IMR-90 (cell line): ENCODE measurements around the gene LTA. TPM values are rescaled to one million over a fixed set of nuclear protein-coding genes. Genes with fewer than 3 reads are reported as not detected.

Source experiments
- ATAC-seq: fragments of 200-7000 bp; cut with Tn5 transposase; 2 replicates; pipeline ENCODE4 v1.9.1; 2020; ENCODE audit warnings: low read depth, mild to moderate bottlenecking, moderate library complexity
- BruUV-seq: library from RNA; stranded (reverse); fragments of 400-500 nt; replicated peaks from 2 replicates; lab custom pipeline; 2021; lab: Mats Ljungman, UMichigan
- CTCF ChIA-PET: fragments of 300-600 bp; formaldehyde crosslinking; extraction: SDS; loops from one replicate; lab custom pipeline; 2021; ENCODE audit warnings: antibody characterized with exemption; lab: Yijun Ruan, JAX
- POLR2A ChIA-PET: fragments of 300-600 bp; sonication (Branson Sonifier 250); formaldehyde crosslinking; loops from one replicate; lab custom pipeline; 2022; ENCODE audit warnings: antibody characterized with exemption; ENCODE audit not compliant: unreplicated experiment; lab: Charles Lee
- DNase-seq: peaks from one replicate; pipeline ENCODE4 v3.0.0; 2013
- H2AFZ ChIP-seq: replicated peaks from 2 replicates; pipeline ENCODE3; 2013; ENCODE audit warnings: low read length, mild to moderate bottlenecking; ENCODE audit not compliant: poor library complexity
- H2AK5ac ChIP-seq: 2 replicates; pipeline ENCODE4 v1.6.1; 2013; ENCODE audit warnings: low read depth, low read length, inconsistent platforms
- H2AK9ac ChIP-seq: replicated peaks from 2 replicates; pipeline ENCODE3; 2013; ENCODE audit warnings: mild to moderate bottlenecking, low read depth, low read length, moderate library complexity; ENCODE audit not compliant: poor library complexity
- H2BK120ac ChIP-seq: 2 replicates; pipeline ENCODE4 v1.6.1; 2013; ENCODE audit warnings: low read depth, low read length, inconsistent platforms
- H2BK15ac ChIP-seq: 3 replicates; pipeline ENCODE4 v1.6.1; 2013; ENCODE audit warnings: low read depth, low read length, inconsistent platforms
- H2BK20ac ChIP-seq: 2 replicates; pipeline ENCODE4 v1.6.1; 2013; ENCODE audit warnings: low read depth, mild to moderate bottlenecking, inconsistent platforms, low read length, moderate library complexity
- H2BK5ac ChIP-seq: 2 replicates; pipeline ENCODE4 v1.6.1; 2013; ENCODE audit warnings: mild to moderate bottlenecking, low read depth, low read length, inconsistent platforms; ENCODE audit not compliant: poor library complexity, severe bottlenecking
- H3K14ac ChIP-seq: replicated peaks from 2 replicates; pipeline ENCODE4 v1.6.1; 2013; ENCODE audit warnings: low read depth, low read length, inconsistent platforms
- H3K18ac ChIP-seq: 2 replicates; pipeline ENCODE4 v1.6.1; 2013; ENCODE audit warnings: low read depth, low read length, control low read depth
- H3K23ac ChIP-seq: 2 replicates; pipeline ENCODE4 v1.6.1; 2013; ENCODE audit warnings: low read depth, low read length, inconsistent platforms
- H3K27ac ChIP-seq: 2 replicates; pipeline ENCODE4 v1.5.1; 2013; ENCODE audit warnings: mild to moderate bottlenecking, control low read depth, low read length; ENCODE audit not compliant: insufficient read depth
- H3K27me3 ChIP-seq: 2 replicates; pipeline ENCODE4 v1.6.1; 2013; ENCODE audit warnings: low read length; ENCODE audit not compliant: control insufficient read depth, insufficient read depth
- H3K36me3 ChIP-seq: 2 replicates; pipeline ENCODE4 v1.6.1; 2013; ENCODE audit warnings: low read length, mixed read lengths; ENCODE audit not compliant: control insufficient read depth, insufficient read depth
- H3K4ac ChIP-seq: 2 replicates; pipeline ENCODE4 v1.6.1; 2013; ENCODE audit warnings: low read depth, low read length, inconsistent platforms
- H3K4me1 ChIP-seq: 2 replicates; pipeline ENCODE4 v1.6.1; 2013; ENCODE audit warnings: low read length, mixed read lengths; ENCODE audit not compliant: control insufficient read depth, insufficient read depth
- H3K4me2 ChIP-seq: 2 replicates; pipeline ENCODE4 v1.6.1; 2013; ENCODE audit warnings: low read depth, mild to moderate bottlenecking, control low read depth, low read length, moderate library complexity
- H3K4me3 ChIP-seq: 2 replicates; pipeline ENCODE4 v1.5.1; 2013; ENCODE audit warnings: low read depth, mild to moderate bottlenecking, control low read depth, low read length, moderate library complexity; ENCODE audit not compliant: insufficient read depth
- H3K56ac ChIP-seq: 2 replicates; pipeline ENCODE4 v1.6.1; 2013; ENCODE audit warnings: low read length, inconsistent platforms; ENCODE audit not compliant: insufficient read depth; ENCODE audit errors: extremely low read depth
- H3K79me1 ChIP-seq, 2 experiments: 2 replicates each; pipeline ENCODE4 v1.6.1; 2013; ENCODE audit warnings: low read length in 2 of 2, inconsistent platforms in 1 of 2, low read depth in 1 of 2
- H3K9ac ChIP-seq: 2 replicates; pipeline ENCODE4 v1.6.1; 2013; ENCODE audit warnings: low read depth, low read length, control low read depth
- H3K9me1 ChIP-seq: 2 replicates; pipeline ENCODE4 v1.6.1; 2013; ENCODE audit warnings: low read length, inconsistent platforms; ENCODE audit not compliant: insufficient read depth
- H3K9me3 ChIP-seq: 2 replicates; pipeline ENCODE4 v1.6.1; 2013; ENCODE audit warnings: low read length; ENCODE audit not compliant: control insufficient read depth, insufficient read depth
- H4K20me1 ChIP-seq: 2 replicates; pipeline ENCODE4 v1.6.1; 2013; ENCODE audit warnings: low read length, inconsistent platforms; ENCODE audit not compliant: insufficient read depth
- H4K5ac ChIP-seq: 2 replicates; pipeline ENCODE4 v1.6.1; 2013; ENCODE audit warnings: mild to moderate bottlenecking, low read depth, low read length, control low read depth
- H4K8ac ChIP-seq, 2 experiments: 2 replicates each; pipeline ENCODE4 v1.6.1; 2013; ENCODE audit warnings: low read depth in 2 of 2, low read length in 2 of 2, control low read depth in 1 of 2, inconsistent platforms in 1 of 2
- H4K91ac ChIP-seq: 2 replicates; pipeline ENCODE4 v1.6.1; 2013; ENCODE audit warnings: low read depth, low read length, inconsistent platforms; ENCODE audit not compliant: insufficient read depth
- BHLHE40 ChIP-seq: fragments of 150-350 bp; IDR thresholded peaks from 2 replicates; pipeline ENCODE4 v1.6.1; 2016; ENCODE audit warnings: mild to moderate bottlenecking, low read depth, low read length
- CHD1 ChIP-seq: IDR thresholded peaks from 2 replicates; pipeline ENCODE4 v1.6.1; 2012; ENCODE audit warnings: low read depth, low read length, improper control_type of control experiment
- MAZ ChIP-seq: IDR thresholded peaks from 2 replicates; pipeline ENCODE4 v1.6.1; 2012; ENCODE audit warnings: low read depth, mild to moderate bottlenecking, low read length, improper control_type of control experiment, moderate library complexity, borderline replicate concordance
- NFE2L2 ChIP-seq: fragments of 150-350 bp; IDR thresholded peaks from 2 replicates; pipeline ENCODE4 v1.6.1; 2016; ENCODE audit warnings: low read depth, mild to moderate bottlenecking, low read length
- RAD21 ChIP-seq: IDR thresholded peaks from 2 replicates; pipeline ENCODE4 v1.6.1; 2012; ENCODE audit warnings: low read length, improper control_type of control experiment
- USF2 ChIP-seq: fragments of 150-350 bp; IDR thresholded peaks from 2 replicates; pipeline ENCODE4 v1.6.1; 2017; ENCODE audit warnings: mild to moderate bottlenecking, antibody characterized with exemption, low read length, low read depth
- WGBS, 2 experiments: methylation state at CpG; one replicate each; pipeline versions ENCODE4 v1.1.5 to v1.1.7; 2013; ENCODE audit warnings: missing lambda C conversion rate in 2 of 2; ENCODE audit not compliant: insufficient read length in 1 of 2; ENCODE audit errors: extremely low coverage in 2 of 2; 5-methylcytosine and 5-hydroxymethylcytosine counted together
- dilution Hi-C: fragments of 300-500 bp; cut with HindIII; formaldehyde crosslinking; loops from one replicate; pipeline ENCODE4 v1.14.3; 2018; ENCODE audit warnings: low sequenced_read_pairs; ENCODE audit not compliant: unreplicated experiment
- in situ Hi-C: fragments of 300-500 bp; cut with MboI; formaldehyde crosslinking; loops from 3 replicates; pipeline ENCODE4 v1.14.3; 2019; ENCODE audit warnings: low sequenced_read_pairs, inconsistent platforms, mixed read lengths
- intact Hi-C: fragments of 100-400 bp; cut with micrococcal nuclease; formaldehyde crosslinking; loops from 2 replicates; pipeline ENCODE4 v1.10.0; 2022
- polyA plus RNA-seq, 3 experiments: library from polyadenylated mRNA; depleted of rRNA; stranded (reverse); fragments of >200 nt; gene quantifications; 2 replicates each; pipeline ENCODE4 v1.2.3, GENCODE V29; 2012; ENCODE audit warnings: low replicate concordance in 1 of 3
- total RNA-seq: library from RNA; depleted of rRNA; stranded (reverse); fragments of >200 nt; gene quantifications from 2 replicates; pipeline ENCODE4 v1.2.3, GENCODE V29; 2012

LTA gene
- total and polyA plus RNA-seq, 2 of the 4 experiments (the other 2 are of a cell fraction), result not detected

GRCh38 chr6:31558631-31559500 lies 13.2 kb upstream of the LTA start:
- Histone ChIP-seq H2BK5ac (peak overlapping the region; percentile 40), H3K4me1 (peaks cover 18% of the 10 kb centered on the region), H2AFZ (no peak overlapping the region), H3K27ac (0 out of 2 replicates have a peak overlapping the region, but pooled peaks have one; percentile 1), H2AK5ac (no peak overlapping the region), H3K56ac (no peak overlapping the region), H3K9ac (no peak overlapping the region), H4K5ac (no peak overlapping the region), H2AK9ac (no peak overlapping the region), H4K20me1 (no peaks in the 10 kb centered on the region), H4K8ac (no peak overlapping the region), H3K4me2 (no peak overlapping the region), H2BK15ac (no peak overlapping the region), H2BK120ac (no peak overlapping the region), H2BK20ac (no peak overlapping the region), H3K4ac (no peak overlapping the region), H3K36me3 (peaks cover 32% of the 10 kb centered on the region), H3K4me3 (no peak overlapping the region), H3K14ac (no peak overlapping the region), H3K27me3 (no peaks in the 10 kb centered on the region), H3K9me3 (no peaks in the 10 kb centered on the region), H3K9me1 (peaks cover 19% of the 10 kb centered on the region; the same call in 1 of the 2 replicates), H3K79me1 (peaks cover 12 to 23% of the 10 kb centered on the region in 2 experiments), H3K23ac (no peak overlapping the region), H3K18ac (no peak overlapping the region), H4K91ac (no peak overlapping the region)
- DNase-seq (no peak), ATAC-seq (no peak)
- intact Hi-C loops, result no loop called here
- 100% methylated on average over 3 of the region's 14 CpGs; no CpG with 5 or more reads in 1 of the 2 experiments for WGBS, 2 experiments
- CTCF ChIA-PET, result no interaction called here
- TF ChIP-seq NFE2L2 (no peak), MAZ (no peak), BHLHE40 (no peak), RAD21 (no peak), USF2 (no peak), CHD1 (no peak)
- BruUV-seq, result no TSS peak
- POLR2A ChIA-PET, result no interaction called here
- dilution Hi-C loops, result no loop called here
- in situ Hi-C loops, result no loop called here
